Gastrocnemius medialis (tissue), 4 donors: ENCODE results near the gene C9orf43. TPM values are rescaled to one million over a fixed set of nuclear protein-coding genes. Genes with fewer than 3 reads are reported as not detected.
A peak's percentile ranks its signal among the peaks of the same experiment; 100 is the strongest.

Source experiments
- ATAC-seq, 2 donors: fragments of 150-250 bp; one replicate each; pipeline ENCODE4 v1.9.1; 2016
- DNase-seq, 2 donors: peaks; one replicate each; pipeline ENCODE4 v3.0.0-alpha.2; 2019
- H3K27ac ChIP-seq, 4 donors: fragments of 200-600 bp; sonication (generic); 1 replicate in 1 of 4; 2 replicates in 3 of 4; pipeline ENCODE4 v1.5.1; 2016 to 2018; ENCODE audit warnings: mild to moderate bottlenecking in 2 of 4, moderate library complexity in 1 of 4
- H3K27me3 ChIP-seq, 3 donors: fragments of 200-600 bp; sonication (generic) in 2 of 3; 1 replicate in 1 of 3; 2 replicates in 2 of 3; pipeline versions ENCODE4 v1.5.1 to v1.6.0; 2016 to 2019; ENCODE audit warnings: mild to moderate bottlenecking in 1 of 3, moderate library complexity in 1 of 3
- H3K36me3 ChIP-seq, 2 donors: fragments of 200-600 bp; sonication (generic) in 1 of 2; one replicate each; pipeline ENCODE4 v1.5.1; 2017 to 2018
- H3K4me1 ChIP-seq, 2 donors: fragments of 200-600 bp; sonication (generic) in 1 of 2; one replicate each; pipeline ENCODE4 v1.5.1; 2016 to 2017; ENCODE audit warnings: mild to moderate bottlenecking in 2 of 2
- H3K4me3 ChIP-seq, 4 donors: fragments of 200-600 bp; sonication (generic) in 3 of 4; 1 replicate in 1 of 4; 2 replicates in 3 of 4; pipeline ENCODE4 v1.5.1; 2016 to 2019; ENCODE audit warnings: mild to moderate bottlenecking in 2 of 4
- H3K9me3 ChIP-seq, 3 donors: fragments of 200-600 bp; sonication (generic) in 2 of 3; 1 replicate in 1 of 3; 2 replicates in 2 of 3; pipeline ENCODE4 v1.5.1; 2016 to 2019
- POLR2A ChIP-seq, 2 donors: fragments of 450-650 bp; IDR thresholded peaks; one replicate each; pipeline ENCODE4 v1.6.1; 2017; ENCODE audit warnings: antibody characterized with exemption in 2 of 2, mild to moderate bottlenecking in 2 of 2, moderate library complexity in 2 of 2
- in situ Hi-C, 4 donors: fragments of 200-750 bp; cut with MboI; loops; one replicate each; pipeline versions ENCODE4 v1.15.0 to v1.8.0; 2017; ENCODE audit warnings: low sequenced_read_pairs in 4 of 4
- intact Hi-C: fragments of 100-400 bp; cut with DNase I; formaldehyde crosslinking; loops from one replicate; pipeline ENCODE4 v1.15.1; 2023; ENCODE audit warnings: low total_unique reads
- total RNA-seq, 4 donors: library from RNA; depleted of rRNA; stranded (reverse); fragments of >200 nt; gene quantifications; one replicate each; pipeline versions ENCODE4 v1.1.0 to v1.2.3, GENCODE V29; 2016
- TF ChIP-seq, protein P1 (sequence below), 5 experiments: fragments of 450-650 bp in 3 of 5; fragments of 200-600 bp in 2 of 5; sonication (generic) in 2 of 5; IDR thresholded peaks in 4 of 5; conservative IDR thresholded peaks in 1 of 5; 1 replicate in 4 of 5; 2 replicates in 1 of 5; pipeline ENCODE4 v1.5.1; 2016 to 2019; ENCODE audit warnings: antibody characterized with exemption in 5 of 5, mild to moderate bottlenecking in 3 of 5, moderate library complexity in 3 of 5

Gene C9orf43
- total RNA-seq, 4 donors from 2014 or later: not detected

DNA sequence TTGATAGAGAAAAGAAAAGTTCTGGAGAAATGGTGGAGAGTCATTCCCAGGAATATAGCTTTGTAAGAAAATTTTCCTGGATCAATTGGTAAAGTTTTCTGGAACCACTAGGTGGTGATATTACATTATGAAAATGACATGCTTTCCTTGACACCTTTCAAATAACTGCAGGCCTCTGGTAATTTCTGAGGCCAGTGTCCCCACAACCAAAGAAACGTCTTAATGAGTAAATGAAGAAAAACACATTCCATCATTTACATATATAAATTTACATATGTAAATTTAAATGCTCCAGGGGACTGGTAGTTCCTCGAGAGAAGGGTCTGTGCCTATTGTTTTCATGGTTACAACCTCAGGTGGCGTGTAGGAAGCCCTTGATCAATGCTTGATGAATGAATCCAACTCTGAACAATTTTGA, 35.8 kb downstream of the C9orf43 start:
- H3K36me3 ChIP-seq: no peaks in the 10 kb centered on the region
- H3K27me3 ChIP-seq: no peaks in the 10 kb centered on the region
- peak overlapping the region in 1 of 4 donors; percentile 27 for H3K27ac ChIP-seq
- intact Hi-C loops (loop anchor here (2.0 kb wide), 2 partner anchors 136 to 208 kb away; no protein-coding TSS in a partner anchor), in situ Hi-C loops (loop anchor here (5.0 to 10.0 kb wide), 3 partner anchors 138 to 211 kb away; no protein-coding TSS in a partner anchor)
- ATAC-seq (peak; percentile 65 to 90), DNase-seq (no peak)
- no peak overlapping the region for H3K4me3 ChIP-seq
- no peaks in the 10 kb centered on the region for H3K9me3 ChIP-seq
- no peaks in the 10 kb centered on the region for H3K4me1 ChIP-seq
- TF ChIP-seq, protein P1, sequence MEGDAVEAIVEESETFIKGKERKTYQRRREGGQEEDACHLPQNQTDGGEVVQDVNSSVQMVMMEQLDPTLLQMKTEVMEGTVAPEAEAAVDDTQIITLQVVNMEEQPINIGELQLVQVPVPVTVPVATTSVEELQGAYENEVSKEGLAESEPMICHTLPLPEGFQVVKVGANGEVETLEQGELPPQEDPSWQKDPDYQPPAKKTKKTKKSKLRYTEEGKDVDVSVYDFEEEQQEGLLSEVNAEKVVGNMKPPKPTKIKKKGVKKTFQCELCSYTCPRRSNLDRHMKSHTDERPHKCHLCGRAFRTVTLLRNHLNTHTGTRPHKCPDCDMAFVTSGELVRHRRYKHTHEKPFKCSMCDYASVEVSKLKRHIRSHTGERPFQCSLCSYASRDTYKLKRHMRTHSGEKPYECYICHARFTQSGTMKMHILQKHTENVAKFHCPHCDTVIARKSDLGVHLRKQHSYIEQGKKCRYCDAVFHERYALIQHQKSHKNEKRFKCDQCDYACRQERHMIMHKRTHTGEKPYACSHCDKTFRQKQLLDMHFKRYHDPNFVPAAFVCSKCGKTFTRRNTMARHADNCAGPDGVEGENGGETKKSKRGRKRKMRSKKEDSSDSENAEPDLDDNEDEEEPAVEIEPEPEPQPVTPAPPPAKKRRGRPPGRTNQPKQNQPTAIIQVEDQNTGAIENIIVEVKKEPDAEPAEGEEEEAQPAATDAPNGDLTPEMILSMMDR (IDR thresholded peaks at IDR 0.05 in 4 of 5, conservative IDR thresholded peaks at IDR 0.05 in 1 of 5): peak; percentile 68 to 77 (median 71)
- no peak for TF ChIP-seq POLR2A (IDR thresholded peaks at IDR 0.05)

DNA sequence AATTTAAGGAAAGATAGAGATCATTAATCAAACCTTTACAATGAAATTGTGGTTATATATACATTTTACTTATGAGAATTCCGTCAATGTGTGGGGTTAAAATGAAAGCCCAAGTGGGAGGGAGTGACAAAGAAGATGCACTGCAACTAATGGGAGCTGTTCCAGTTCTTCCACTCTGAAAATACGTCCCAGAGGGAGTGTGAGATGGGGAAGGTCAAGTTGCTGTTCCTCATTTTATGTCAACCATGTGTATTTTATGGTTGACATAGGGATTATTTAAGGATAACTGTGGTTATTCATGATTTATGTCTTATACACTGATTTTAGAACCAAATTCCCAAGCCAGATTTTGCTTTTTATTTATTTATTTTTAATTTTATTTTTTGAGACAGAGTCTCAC, 38.8 kb downstream of the C9orf43 start:
- H3K36me3 ChIP-seq: no peaks in the 10 kb centered on the region
- no peak for TF ChIP-seq POLR2A (IDR thresholded peaks at IDR 0.05)
- TF ChIP-seq, protein P1 (IDR thresholded peaks at IDR 0.05 in 4 of 5, conservative IDR thresholded peaks at IDR 0.05 in 1 of 5): no peak
- H3K27me3 ChIP-seq: no peaks in the 10 kb centered on the region
- H3K27ac ChIP-seq: no peak overlapping the region
- H3K9me3 ChIP-seq: no peaks in the 10 kb centered on the region
- intact Hi-C loops: no loop called here
- H3K4me1 ChIP-seq: peaks cover 3 to 6% of the 10 kb centered on the region in 2 donors
- H3K4me3 ChIP-seq: no peak overlapping the region
- in situ Hi-C loops: loop anchor here (5.0 to 10.0 kb wide), 3 partner anchors 135 to 208 kb away; no protein-coding TSS in a partner anchor
- ATAC-seq (no peak), DNase-seq (no peak)

DNA sequence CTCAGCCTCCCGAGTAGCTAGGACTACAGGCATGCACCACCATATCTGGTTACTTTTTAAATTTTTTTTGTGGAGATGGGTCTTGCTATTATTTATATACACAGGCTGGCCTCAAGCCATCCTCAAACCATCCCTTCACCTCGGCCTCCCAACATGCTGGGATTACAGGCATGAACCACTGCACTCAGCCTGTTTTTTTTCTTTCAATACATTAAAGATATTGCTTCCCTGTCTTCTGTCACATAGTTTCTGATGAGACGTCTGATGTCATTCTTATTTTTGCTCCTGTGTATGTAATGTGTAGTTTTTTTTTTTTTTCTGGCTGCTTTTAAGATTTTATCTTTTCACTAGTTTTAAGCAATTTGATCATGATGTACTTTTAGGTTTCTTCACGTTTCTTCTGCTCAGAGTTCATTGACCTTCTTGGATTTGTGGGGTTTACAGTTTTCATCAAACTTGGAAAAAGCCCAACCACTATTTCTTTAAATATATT, 41.6 kb downstream of the C9orf43 start:
- H3K27ac ChIP-seq: peak overlapping the region in 2 of 4 donors; percentile 19 to 21

DNA sequence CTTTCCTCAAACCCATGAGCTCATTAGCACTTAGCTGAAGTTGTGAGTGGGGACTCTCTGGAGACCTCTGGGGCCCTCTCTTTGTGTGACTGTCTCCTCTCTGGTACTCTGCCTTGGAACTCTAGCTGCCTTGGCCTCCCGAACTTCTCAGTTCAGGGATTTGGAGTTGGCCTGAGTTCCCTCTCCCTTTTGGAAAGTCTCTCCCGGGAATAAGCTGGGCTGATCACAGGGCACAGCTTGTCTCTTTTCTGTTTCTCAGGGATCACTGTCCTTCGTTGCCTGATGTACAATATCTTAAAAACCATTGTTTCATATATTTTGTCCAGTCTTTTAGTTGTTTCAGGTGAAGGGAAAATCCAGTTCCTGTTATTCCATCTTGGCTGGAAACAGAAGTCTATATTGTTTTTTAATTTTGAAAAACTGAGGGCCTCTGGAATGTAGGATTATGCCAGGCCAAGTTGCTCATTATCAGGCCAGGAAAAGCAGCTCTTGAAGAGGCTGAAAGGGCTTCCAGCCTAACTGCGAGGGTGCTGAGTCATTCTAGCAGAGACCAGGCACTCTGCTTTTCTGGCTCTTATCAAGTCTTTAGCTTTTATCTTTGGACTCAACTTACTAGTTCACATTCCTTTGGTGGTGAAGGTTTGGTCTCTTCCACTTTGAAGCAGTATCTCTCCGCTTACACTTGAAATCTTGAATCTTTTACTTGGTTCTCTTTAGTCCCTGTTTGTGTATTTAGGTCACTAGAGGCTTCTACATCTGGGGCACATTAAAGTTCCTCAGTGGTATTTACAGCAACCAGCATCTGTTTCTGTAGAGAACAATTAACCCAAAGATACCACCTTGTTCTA, 44.6 kb downstream of the C9orf43 start:
- DNase-seq (peak in 1 of 2 donors; percentile 34), ATAC-seq (peak; percentile 83 to 92)
- no peaks in the 10 kb centered on the region for H3K36me3 ChIP-seq
- no peaks in the 10 kb centered on the region for H3K27me3 ChIP-seq
- intact Hi-C loops: no loop called here
- H3K4me1 ChIP-seq: peaks cover 23 to 27% of the 10 kb centered on the region in 2 donors
- peak overlapping the region; percentile 66 to 80 (median 78) for H3K27ac ChIP-seq
- H3K9me3 ChIP-seq: no peaks in the 10 kb centered on the region
- H3K4me3 ChIP-seq: no peak overlapping the region
- TF ChIP-seq POLR2A (IDR thresholded peaks at IDR 0.05): no peak
- TF ChIP-seq, protein P1 (IDR thresholded peaks at IDR 0.05 in 4 of 5, conservative IDR thresholded peaks at IDR 0.05 in 1 of 5): no peak
- in situ Hi-C loops: no loop called here

More for the DNA sequence above, 41.6 kb downstream of the C9orf43 start:
- TF ChIP-seq POLR2A (IDR thresholded peaks at IDR 0.05): no peak
- TF ChIP-seq, protein P1 (IDR thresholded peaks at IDR 0.05 in 4 of 5, conservative IDR thresholded peaks at IDR 0.05 in 1 of 5): no peak
- no peaks in the 10 kb centered on the region for H3K36me3 ChIP-seq
- intact Hi-C loops: no loop called here
- in situ Hi-C loops: no loop called here
- ATAC-seq: no peak
- no peaks in the 10 kb centered on the region for H3K9me3 ChIP-seq
- H3K4me1 ChIP-seq: peaks cover 23 to 27% of the 10 kb centered on the region in 2 donors
- no peak for DNase-seq
- no peaks in the 10 kb centered on the region for H3K27me3 ChIP-seq
- H3K4me3 ChIP-seq: no peak overlapping the region
